ENCODE data around the gene KCNJ16.

DNA sequence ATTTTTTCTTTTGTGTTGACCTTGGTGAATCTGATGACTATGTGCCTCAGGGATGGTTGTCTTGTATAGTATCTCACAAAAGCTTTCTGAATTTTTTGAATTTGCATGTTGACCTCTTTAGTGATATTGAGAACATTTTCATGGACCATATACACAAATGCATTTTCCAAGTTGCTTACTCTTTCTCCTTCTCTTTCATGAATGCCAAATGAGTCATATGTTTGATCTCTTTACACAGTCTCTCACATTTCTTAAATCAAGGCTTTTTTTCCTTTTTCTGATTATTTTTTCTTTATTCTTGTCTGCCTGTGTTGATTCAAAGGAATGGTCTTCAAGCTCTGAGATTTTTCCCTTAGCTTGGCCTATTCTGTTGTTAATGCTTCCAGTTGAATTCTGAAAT is 46.6 kb upstream of the KCNJ16 start:
- TF ChIP-seq, protein P1, sequence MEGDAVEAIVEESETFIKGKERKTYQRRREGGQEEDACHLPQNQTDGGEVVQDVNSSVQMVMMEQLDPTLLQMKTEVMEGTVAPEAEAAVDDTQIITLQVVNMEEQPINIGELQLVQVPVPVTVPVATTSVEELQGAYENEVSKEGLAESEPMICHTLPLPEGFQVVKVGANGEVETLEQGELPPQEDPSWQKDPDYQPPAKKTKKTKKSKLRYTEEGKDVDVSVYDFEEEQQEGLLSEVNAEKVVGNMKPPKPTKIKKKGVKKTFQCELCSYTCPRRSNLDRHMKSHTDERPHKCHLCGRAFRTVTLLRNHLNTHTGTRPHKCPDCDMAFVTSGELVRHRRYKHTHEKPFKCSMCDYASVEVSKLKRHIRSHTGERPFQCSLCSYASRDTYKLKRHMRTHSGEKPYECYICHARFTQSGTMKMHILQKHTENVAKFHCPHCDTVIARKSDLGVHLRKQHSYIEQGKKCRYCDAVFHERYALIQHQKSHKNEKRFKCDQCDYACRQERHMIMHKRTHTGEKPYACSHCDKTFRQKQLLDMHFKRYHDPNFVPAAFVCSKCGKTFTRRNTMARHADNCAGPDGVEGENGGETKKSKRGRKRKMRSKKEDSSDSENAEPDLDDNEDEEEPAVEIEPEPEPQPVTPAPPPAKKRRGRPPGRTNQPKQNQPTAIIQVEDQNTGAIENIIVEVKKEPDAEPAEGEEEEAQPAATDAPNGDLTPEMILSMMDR (conservative IDR thresholded peaks at IDR 0.05 in 1 of 2, IDR thresholded peaks at IDR 0.05 in 1 of 2; ENCODE audit: low read depth in 1 of 2, low read length in 2 of 2), result no peak
- no peak for TF ChIP-seq EZH2 (IDR thresholded peaks at IDR 0.05; ENCODE audit: low read length, missing control alignments)
